ENCODE data around the gene PDE4D.

DNA sequence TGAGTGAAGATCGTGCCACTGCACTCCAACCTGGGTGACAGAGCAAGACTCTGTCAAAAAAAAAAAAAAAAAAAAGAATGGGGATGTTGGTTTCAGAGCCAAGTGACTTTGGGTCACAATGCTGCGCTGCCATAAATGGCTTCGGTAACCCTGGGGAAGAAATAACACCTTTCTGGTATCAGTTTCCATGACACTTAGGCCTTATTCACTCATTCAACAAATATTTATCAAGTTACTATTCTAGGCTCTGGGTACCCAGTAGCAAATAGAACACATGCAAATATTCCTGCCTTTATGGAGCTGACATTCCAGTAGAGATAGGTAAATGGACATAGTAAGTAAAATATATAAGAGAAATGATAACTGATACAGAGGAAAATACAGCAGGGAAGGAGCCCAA, 454.2 kb downstream of the PDE4D start:
- no peak for TF ChIP-seq CTCF (conservative IDR thresholded peaks at IDR 0.05; ENCODE audit: low read depth, low read length)
- no peak for TF ChIP-seq EZH2 (IDR thresholded peaks at IDR 0.05; ENCODE audit: borderline replicate concordance, low read depth, low read length, poor library complexity, severe bottlenecking)
